ENCODE results near the gene SOCS7. TPM values are rescaled to one million over a fixed set of nuclear protein-coding genes. Genes with fewer than 3 reads are reported as not detected.

The SOCS7 gene
- total RNA-seq, 2 experiments from 2014 or later, result 14.1 to 15.0 TPM

GRCh38 chr17:38342886-38343607 lies 8.6 kb upstream of the SOCS7 start:
- no peaks in the 10 kb centered on the region for H3K9me3 Mint-ChIP-seq
- ChIA-PET POLR2A (no interaction called here), CTCF (interaction anchor here (0.9 to 1.1 kb wide), 2 partner anchors 11 to 71 kb away, joined by 3 to 4 read pairs; no protein-coding TSS in a partner anchor)

GRCh38 chr17:38343608-38344419 lies 7.8 kb upstream of the SOCS7 start, which contains the start of gene GPR179:
Gene GPR179 (minus strand): TSS chr17:38343956. CDS start chr17:38343789, 167 bp downstream.
- no peaks in the 10 kb centered on the region for H3K9me3 Mint-ChIP-seq
- ChIA-PET POLR2A (interaction anchor here (0.9 kb wide), 1 partner anchor 10 kb away, joined by 4 read pairs; no protein-coding TSS in a partner anchor), CTCF (interaction anchor here (1.3 kb wide), 1 partner anchor 71 kb away, joined by 7 read pairs; no protein-coding TSS in a partner anchor)
- no peaks in the 10 kb centered on the region for H3K4me1 Mint-ChIP-seq
- no peaks in the 10 kb centered on the region for H3K36me3 Mint-ChIP-seq (ENCODE audit: low read depth)
- no peak within 1 kb of the TSS for H3K4me3 Mint-ChIP-seq
- DNase-seq, result no peak
- no peak within 1 kb of the TSS for H3K27ac Mint-ChIP-seq
- H3K27me3 Mint-ChIP-seq, result peaks cover 3% of the 10 kb centered on the region

More at GRCh38 chr17:38342886-38343607, 8.6 kb upstream of the SOCS7 start:
- no peak for DNase-seq
- Mint-ChIP-seq H3K4me3 (no peak overlapping the region), H3K27me3 (peaks cover 3% of the 10 kb centered on the region), H3K4me1 (no peaks in the 10 kb centered on the region), H3K27ac (no peak overlapping the region), H3K36me3 (ENCODE audit: low read depth) (no peaks in the 10 kb centered on the region)

DNA sequence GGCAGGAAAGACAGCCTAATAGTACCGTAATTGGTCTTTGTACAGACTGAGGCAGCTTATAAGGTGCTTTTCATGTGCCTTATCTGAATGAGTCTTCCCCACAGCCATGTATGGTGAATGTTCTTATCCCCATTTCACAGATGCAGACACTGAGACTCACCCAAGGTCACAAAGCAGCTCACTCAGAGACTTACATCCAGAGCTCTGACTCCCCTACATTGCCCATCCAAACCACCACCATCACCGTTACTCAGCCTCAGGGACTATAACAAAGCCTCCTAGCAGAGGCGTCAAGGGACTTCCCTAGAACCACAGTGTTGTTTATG lies 7.3 kb upstream of the SOCS7 start:
- H3K36me3 Mint-ChIP-seq (ENCODE audit: low read depth), result no peaks in the 10 kb centered on the region
- H3K4me3 Mint-ChIP-seq, result no peak overlapping the region
- ChIA-PET CTCF (interaction anchor here (1.3 kb wide), 1 partner anchor 70 kb away, joined by 7 read pairs; no protein-coding TSS in a partner anchor), POLR2A (interaction anchor here (0.9 kb wide), 1 partner anchor 10 kb away, joined by 4 read pairs; no protein-coding TSS in a partner anchor)
- H3K4me1 Mint-ChIP-seq, result peaks cover 3% of the 10 kb centered on the region
- H3K27me3 Mint-ChIP-seq, result peaks cover 3% of the 10 kb centered on the region
- DNase-seq, result no peak
- no peaks in the 10 kb centered on the region for H3K9me3 Mint-ChIP-seq
- no peak overlapping the region for H3K27ac Mint-ChIP-seq

- DNase-seq, result no peak
- Mint-ChIP-seq H3K36me3 (ENCODE audit: low read depth) (no peaks in the 10 kb centered on the region), H3K27me3 (peaks cover 3% of the 10 kb centered on the region), H3K9me3 (no peaks in the 10 kb centered on the region), H3K4me1 (peaks cover 6% of the 10 kb centered on the region), H3K4me3 (no peak overlapping the region), H3K27ac (no peak overlapping the region)
- CTCF ChIA-PET, result interaction anchor here (0.8 to 5.9 kb wide), 3 partner anchors 12 to 331 kb away, joined by 3 to 150 read pairs (median 3); no protein-coding TSS in a partner anchor
- POLR2A ChIA-PET, result no interaction called here
Observed at GRCh38 chr17:38345743-38346142, 5.9 kb upstream of the SOCS7 start.

DNA sequence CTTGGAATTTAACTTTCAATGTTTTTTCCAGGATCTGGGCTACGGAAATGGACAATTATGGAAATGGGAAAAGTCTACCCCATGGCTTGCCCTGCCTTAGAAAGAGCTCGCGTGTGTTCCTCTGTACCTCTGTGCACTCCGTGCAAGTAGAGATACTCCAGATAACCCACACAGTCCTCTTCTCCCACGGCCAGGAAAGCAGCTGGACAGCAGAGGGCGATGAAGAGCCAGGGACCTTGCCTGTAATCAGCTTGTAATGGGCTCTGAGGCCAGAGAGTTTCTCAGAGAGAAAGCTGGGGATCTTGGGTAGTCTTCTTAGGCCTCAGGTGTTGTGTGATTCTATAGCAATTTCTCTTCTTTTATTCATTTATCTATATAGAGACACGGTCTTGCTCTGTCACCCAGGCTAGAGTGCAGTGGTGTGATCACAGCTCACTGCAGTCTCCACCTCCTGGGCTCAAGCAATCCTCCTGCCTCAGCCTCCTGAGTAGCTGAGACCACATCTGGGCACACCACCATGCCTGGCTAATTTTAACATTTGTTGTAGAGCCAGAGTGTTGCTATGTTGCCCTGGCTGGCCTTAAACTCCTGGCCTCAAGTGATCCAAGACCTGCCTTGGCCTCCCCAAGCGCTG lies 2.4 kb upstream of the SOCS7 start:
- peaks cover 26% of the 10 kb centered on the region for H3K4me1 Mint-ChIP-seq
- DNase-seq, result peak; percentile 88
- ChIA-PET CTCF (interaction anchor here (0.7 to 5.9 kb wide), 28 partner anchors 9 to 318 kb away, joined by 3 to 150 read pairs (median 6); no protein-coding TSS in a partner anchor), POLR2A (interaction anchor here (1.2 to 1.8 kb wide), 3 partner anchors 39 to 67 kb away, joined by 3 to 11 read pairs (median 5); no protein-coding TSS in a partner anchor)
- no peaks in the 10 kb centered on the region for H3K27me3 Mint-ChIP-seq
- H3K4me3 Mint-ChIP-seq, result no peak overlapping the region
- H3K36me3 Mint-ChIP-seq (ENCODE audit: low read depth), result no peaks in the 10 kb centered on the region
- no peak overlapping the region for H3K27ac Mint-ChIP-seq
- no peaks in the 10 kb centered on the region for H3K9me3 Mint-ChIP-seq

DNA sequence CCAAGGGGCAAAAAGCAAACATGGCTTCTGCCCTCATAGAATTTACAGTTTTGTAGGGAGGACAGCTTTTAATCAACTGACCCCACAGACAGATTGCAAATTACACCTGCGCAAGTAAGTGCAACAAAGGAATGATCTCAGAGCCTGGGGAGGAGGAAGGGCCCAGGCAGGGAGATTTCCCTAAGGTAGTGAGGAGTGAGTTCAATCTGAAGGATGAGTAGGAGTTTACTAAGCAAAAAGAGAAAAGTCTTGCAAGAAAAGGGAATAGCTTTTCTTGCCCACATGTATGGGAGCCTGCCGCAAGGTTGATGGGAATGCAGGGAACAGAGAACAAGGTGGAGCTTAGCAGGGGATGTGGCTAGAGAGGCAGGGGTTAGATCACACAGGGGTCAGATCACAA lies 1.6 kb upstream of the SOCS7 start:
- H3K27ac Mint-ChIP-seq, result no peak overlapping the region
- DNase-seq, result no peak
- ChIA-PET CTCF (interaction anchor here (1.1 to 5.9 kb wide), 17 partner anchors 10 to 77 kb away, joined by 3 to 150 read pairs (median 7); no protein-coding TSS in a partner anchor), POLR2A (interaction anchor here (1.5 to 1.8 kb wide), 2 partner anchors 38 to 64 kb away, joined by 3 to 11 read pairs; no protein-coding TSS in a partner anchor)
- no peaks in the 10 kb centered on the region for H3K36me3 Mint-ChIP-seq (ENCODE audit: low read depth)
- no peak overlapping the region for H3K4me3 Mint-ChIP-seq
- H3K9me3 Mint-ChIP-seq, result no peaks in the 10 kb centered on the region
- peaks cover 32% of the 10 kb centered on the region for H3K4me1 Mint-ChIP-seq
- no peaks in the 10 kb centered on the region for H3K27me3 Mint-ChIP-seq

DNA sequence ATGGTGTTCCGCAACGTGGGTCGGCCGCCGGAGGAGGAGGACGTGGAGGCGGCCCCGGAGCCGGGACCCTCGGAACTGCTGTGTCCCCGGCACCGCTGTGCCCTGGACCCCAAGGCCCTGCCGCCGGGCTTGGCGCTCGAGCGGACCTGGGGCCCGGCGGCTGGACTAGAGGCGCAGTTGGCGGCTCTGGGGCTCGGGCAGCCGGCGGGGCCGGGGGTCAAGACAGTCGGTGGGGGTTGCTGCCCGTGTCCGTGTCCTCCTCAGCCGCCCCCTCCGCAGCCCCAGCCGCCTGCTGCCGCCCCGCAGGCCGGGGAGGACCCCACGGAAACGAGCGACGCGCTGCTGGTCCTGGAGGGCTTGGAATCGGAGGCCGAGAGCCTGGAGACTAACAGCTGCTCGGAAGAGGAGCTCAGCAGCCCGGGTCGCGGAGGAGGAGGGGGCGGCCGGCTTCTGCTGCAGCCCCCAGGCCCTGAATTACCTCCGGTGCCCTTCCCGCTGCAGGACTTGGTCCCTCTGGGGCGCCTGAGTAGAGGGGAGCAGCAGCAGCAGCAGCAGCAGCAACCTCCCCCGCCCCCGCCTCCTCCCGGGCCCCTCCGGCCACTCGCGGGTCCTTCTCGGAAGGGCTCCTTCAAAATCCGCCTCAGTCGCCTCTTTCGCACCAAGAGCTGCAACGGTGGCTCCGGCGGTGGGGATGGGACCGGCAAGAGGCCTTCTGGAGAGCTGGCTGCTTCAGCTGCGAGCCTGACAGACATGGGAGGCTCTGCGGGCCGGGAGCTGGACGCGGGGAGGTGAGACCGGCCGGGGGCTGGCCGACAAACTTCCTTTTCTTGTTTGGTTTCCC lies 821 bp downstream of the SOCS7 start:
- Mint-ChIP-seq H3K27ac (no peak overlapping the region), H3K36me3 (ENCODE audit: low read depth) (no peaks in the 10 kb centered on the region), H3K4me1 (peaks cover 36% of the 10 kb centered on the region), H3K4me3 (peak overlapping the region; percentile 70), H3K27me3 (no peaks in the 10 kb centered on the region), H3K9me3 (no peaks in the 10 kb centered on the region)
- ChIA-PET CTCF (interaction anchor here (0.6 to 1.3 kb wide), 7 partner anchors 10 to 70 kb away, joined by 3 to 5 read pairs (median 3); no protein-coding TSS in a partner anchor), POLR2A (interaction anchor here (1.5 to 2.6 kb wide), 2 partner anchors 14 to 71 kb away, joined by 3 to 9 read pairs; no protein-coding TSS in a partner anchor)
- peak; percentile 27 for DNase-seq

GRCh38 chr17:38353086-38353604 lies 1.5 kb downstream of the SOCS7 start:
- H3K36me3 Mint-ChIP-seq (ENCODE audit: low read depth), result no peaks in the 10 kb centered on the region
- POLR2A ChIA-PET, result interaction anchor here (2.6 kb wide), 1 partner anchor 13 kb away, joined by 9 read pairs; no protein-coding TSS in a partner anchor
- H3K27me3 Mint-ChIP-seq, result no peaks in the 10 kb centered on the region
- H3K4me1 Mint-ChIP-seq, result peaks cover 36% of the 10 kb centered on the region
- H3K27ac Mint-ChIP-seq, result no peak overlapping the region
- no peak for DNase-seq
- CTCF ChIA-PET, result interaction anchor here (1.0 to 2.1 kb wide), 7 partner anchors 9 to 213 kb away, joined by 3 to 7 read pairs (median 3); no protein-coding TSS in a partner anchor
- H3K4me3 Mint-ChIP-seq, result peak overlapping the region; percentile 70
- H3K9me3 Mint-ChIP-seq, result no peaks in the 10 kb centered on the region

DNA sequence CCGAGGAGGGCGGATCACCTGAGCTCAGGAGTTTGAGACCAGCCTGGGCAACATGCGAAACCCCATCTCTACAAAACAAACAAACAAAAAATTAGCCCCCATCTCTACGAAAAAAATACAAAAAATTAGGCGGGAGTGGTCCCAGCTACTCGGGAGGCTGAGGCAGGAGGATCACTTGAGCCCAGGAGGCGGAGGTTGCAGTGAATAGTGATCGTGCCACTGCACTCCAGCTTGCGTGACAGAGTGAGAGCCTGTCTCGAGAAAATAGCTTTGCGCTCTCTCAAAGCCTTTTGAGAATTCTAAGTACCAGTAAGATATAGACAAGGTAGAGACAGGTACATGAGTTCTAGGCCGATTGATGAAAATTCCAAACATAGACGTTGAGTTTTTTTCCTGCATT lies 2.0 kb downstream of the SOCS7 start:
- no peak for DNase-seq
- Mint-ChIP-seq H3K4me1 (peaks cover 36% of the 10 kb centered on the region), H3K27me3 (no peaks in the 10 kb centered on the region), H3K36me3 (ENCODE audit: low read depth) (no peaks in the 10 kb centered on the region), H3K9me3 (no peaks in the 10 kb centered on the region), H3K27ac (no peak overlapping the region), H3K4me3 (peak overlapping the region; percentile 70)
- ChIA-PET POLR2A (interaction anchor here (0.9 to 2.6 kb wide), 2 partner anchors 10 to 12 kb away, joined by 4 to 9 read pairs; partner anchors contain the start of gene GPR179), CTCF (interaction anchor here (0.8 to 2.1 kb wide), 8 partner anchors 9 to 213 kb away, joined by 3 to 7 read pairs (median 4); no protein-coding TSS in a partner anchor)

GRCh38 chr17:38354466-38354865 lies 2.8 kb downstream of the SOCS7 start:
- DNase-seq, result no peak
- H3K27ac Mint-ChIP-seq, result no peak overlapping the region
- no peak overlapping the region for H3K4me3 Mint-ChIP-seq
- POLR2A ChIA-PET, result interaction anchor here (0.9 to 2.6 kb wide), 2 partner anchors 10 to 12 kb away, joined by 4 to 9 read pairs; partner anchors contain the start of gene GPR179
- H3K9me3 Mint-ChIP-seq, result no peaks in the 10 kb centered on the region
- no peaks in the 10 kb centered on the region for H3K36me3 Mint-ChIP-seq (ENCODE audit: low read depth)
- H3K27me3 Mint-ChIP-seq, result no peaks in the 10 kb centered on the region
- peaks cover 33% of the 10 kb centered on the region for H3K4me1 Mint-ChIP-seq
- CTCF ChIA-PET, result interaction anchor here (0.6 to 2.1 kb wide), 6 partner anchors 9 to 204 kb away, joined by 3 to 7 read pairs (median 5); no protein-coding TSS in a partner anchor

GRCh38 chr17:38355251-38355650 lies 3.6 kb downstream of the SOCS7 start:
- Mint-ChIP-seq H3K9me3 (no peaks in the 10 kb centered on the region), H3K4me1 (peaks cover 30% of the 10 kb centered on the region), H3K36me3 (ENCODE audit: low read depth) (no peaks in the 10 kb centered on the region), H3K27ac (no peak overlapping the region), H3K4me3 (no peak overlapping the region), H3K27me3 (no peaks in the 10 kb centered on the region)
- ChIA-PET CTCF (interaction anchor here (0.7 to 2.1 kb wide), 5 partner anchors 13 to 203 kb away, joined by 3 to 7 read pairs (median 4); no protein-coding TSS in a partner anchor), POLR2A (no interaction called here)
- DNase-seq, result no peak

Measured in activated CD4-positive, alpha-beta memory T cell treated with anti-CD3 and anti-CD28 coated beads, Interleukin-2, amount 10 ng/mL, durations not matched to agents 7 days and 5 days (primary cell).